Parathyroid adenoma (tissue), 2 donors: Measurements from ENCODE around the gene COQ7.

Experiments used
- H2AFZ ChIP-seq: fragments of 300-600 bp; sonication (generic); one replicate; pipeline ENCODE4 v1.7.0; 2017; ENCODE audit warnings: antibody characterized with exemption, mild to moderate bottlenecking
- H3K27ac ChIP-seq: fragments of 300-600 bp; sonication (generic); one replicate; pipeline ENCODE4 v1.7.0; 2017
- H3K27me3 ChIP-seq: fragments of 300-600 bp; sonication (generic); one replicate; pipeline ENCODE4 v1.7.0; 2017; ENCODE audit warnings: low read length; ENCODE audit not compliant: control insufficient read depth, insufficient read depth
- H3K36me3 ChIP-seq: fragments of 300-600 bp; sonication (generic); one replicate; pipeline ENCODE4 v1.7.0; 2017; ENCODE audit warnings: low read length; ENCODE audit not compliant: control insufficient read depth, insufficient read depth
- H3K4me1 ChIP-seq: fragments of 300-600 bp; sonication (generic); one replicate; pipeline ENCODE4 v1.7.0; 2017; ENCODE audit warnings: control low read depth
- H3K4me2 ChIP-seq: fragments of 300-600 bp; sonication (generic); one replicate; pipeline ENCODE4 v1.7.0; 2017; ENCODE audit warnings: low read length
- H3K4me3 ChIP-seq: fragments of 300-600 bp; sonication (generic); one replicate; pipeline ENCODE4 v1.7.0; 2017; ENCODE audit warnings: low read depth, low read length
- H3K79me2 ChIP-seq: fragments of 300-600 bp; sonication (generic); one replicate; pipeline ENCODE4 v1.7.0; 2017; ENCODE audit warnings: control low read depth
- H3K9ac ChIP-seq: fragments of 300-600 bp; sonication (generic); one replicate; pipeline ENCODE4 v1.7.0; 2017; ENCODE audit warnings: mild to moderate bottlenecking
- H3K9me3 ChIP-seq: fragments of 300-600 bp; sonication (generic); one replicate; pipeline ENCODE4 v1.7.0; 2017; ENCODE audit warnings: low read length; ENCODE audit not compliant: control insufficient read depth
- CTCF ChIP-seq: fragments of 300-600 bp; sonication (generic); IDR thresholded peaks from one replicate; pipeline ENCODE4 v1.7.0; 2017; ENCODE audit warnings: antibody characterized with exemption, mild to moderate bottlenecking
- donor health status: primary hyperparathyroidism.

The COQ7 gene

GRCh38 chr16:19093631-19094541 is 26.5 kb downstream of the COQ7 start:
- Histone ChIP-seq H3K9me3 (no peaks in the 10 kb centered on the region), H3K27ac (no peak overlapping the region)

GRCh38 chr16:19094542-19095365 is 27.3 kb downstream of the COQ7 start:
- Histone ChIP-seq H3K27ac (no peak overlapping the region), H3K9me3 (no peaks in the 10 kb centered on the region), H3K4me3 (no peak overlapping the region), H3K4me2 (no peak overlapping the region), H3K4me1 (no peaks in the 10 kb centered on the region), H3K27me3 (no peaks in the 10 kb centered on the region), H2AFZ (no peak overlapping the region), H3K79me2 (no peaks in the 10 kb centered on the region), H3K36me3 (no peaks in the 10 kb centered on the region), H3K9ac (no peak overlapping the region)
- TF ChIP-seq CTCF, result no peak

More at GRCh38 chr16:19093631-19094541, 26.5 kb downstream of the COQ7 start:
- no peaks in the 10 kb centered on the region for H3K27me3 ChIP-seq
- H3K36me3 ChIP-seq, result no peaks in the 10 kb centered on the region
- no peaks in the 10 kb centered on the region for H3K79me2 ChIP-seq
- H3K4me2 ChIP-seq, result no peak overlapping the region
- no peak overlapping the region for H2AFZ ChIP-seq
- no peak for TF ChIP-seq CTCF
- no peaks in the 10 kb centered on the region for H3K4me1 ChIP-seq
- no peak overlapping the region for H3K9ac ChIP-seq
- no peak overlapping the region for H3K4me3 ChIP-seq

- TF ChIP-seq CTCF, result no peak
- Histone ChIP-seq H3K36me3 (no peaks in the 10 kb centered on the region), H3K79me2 (no peaks in the 10 kb centered on the region), H3K4me2 (no peak overlapping the region), H3K27ac (no peak overlapping the region), H3K4me1 (no peaks in the 10 kb centered on the region), H3K9me3 (no peaks in the 10 kb centered on the region), H3K9ac (no peak overlapping the region), H2AFZ (no peak overlapping the region), H3K4me3 (no peak overlapping the region), H3K27me3 (no peaks in the 10 kb centered on the region)
These were observed 28.2 kb downstream of the COQ7 start for GRCh38 chr16:19095654-19096053.

GRCh38 chr16:19098173-19098572 is 30.8 kb downstream of the COQ7 start:
- no peak for TF ChIP-seq CTCF
- Histone ChIP-seq H3K4me1 (no peaks in the 10 kb centered on the region), H3K9me3 (no peaks in the 10 kb centered on the region), H3K79me2 (no peaks in the 10 kb centered on the region), H3K27me3 (no peaks in the 10 kb centered on the region), H3K4me3 (no peak overlapping the region), H3K27ac (no peak overlapping the region), H3K9ac (no peak overlapping the region), H3K36me3 (no peaks in the 10 kb centered on the region), H3K4me2 (no peak overlapping the region), H2AFZ (no peak overlapping the region)
